Measurements from ENCODE around the gene MAS1.

DNA sequence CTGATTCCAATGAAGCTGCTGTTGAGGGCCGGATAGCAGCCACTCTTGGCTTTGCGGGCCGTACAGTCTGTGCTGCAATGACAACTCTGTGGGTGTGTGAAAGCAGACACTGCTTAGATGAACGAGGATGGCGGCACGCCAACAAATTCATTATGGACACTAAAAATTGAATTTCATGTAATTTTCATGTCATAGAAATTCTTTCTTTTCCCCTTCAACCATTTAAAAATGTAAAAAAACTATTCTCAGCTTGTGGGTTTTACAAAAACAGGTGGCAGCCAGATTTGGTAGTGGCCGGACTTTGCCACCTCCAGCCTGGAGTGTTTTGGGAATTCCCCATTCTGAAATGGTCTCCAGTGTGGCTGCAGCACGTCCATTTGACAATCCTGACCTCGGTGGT, 26.0 kb downstream of the MAS1 start:
- no peak for TF ChIP-seq POLR2A (IDR thresholded peaks at IDR 0.05)
- TF ChIP-seq, protein P1, sequence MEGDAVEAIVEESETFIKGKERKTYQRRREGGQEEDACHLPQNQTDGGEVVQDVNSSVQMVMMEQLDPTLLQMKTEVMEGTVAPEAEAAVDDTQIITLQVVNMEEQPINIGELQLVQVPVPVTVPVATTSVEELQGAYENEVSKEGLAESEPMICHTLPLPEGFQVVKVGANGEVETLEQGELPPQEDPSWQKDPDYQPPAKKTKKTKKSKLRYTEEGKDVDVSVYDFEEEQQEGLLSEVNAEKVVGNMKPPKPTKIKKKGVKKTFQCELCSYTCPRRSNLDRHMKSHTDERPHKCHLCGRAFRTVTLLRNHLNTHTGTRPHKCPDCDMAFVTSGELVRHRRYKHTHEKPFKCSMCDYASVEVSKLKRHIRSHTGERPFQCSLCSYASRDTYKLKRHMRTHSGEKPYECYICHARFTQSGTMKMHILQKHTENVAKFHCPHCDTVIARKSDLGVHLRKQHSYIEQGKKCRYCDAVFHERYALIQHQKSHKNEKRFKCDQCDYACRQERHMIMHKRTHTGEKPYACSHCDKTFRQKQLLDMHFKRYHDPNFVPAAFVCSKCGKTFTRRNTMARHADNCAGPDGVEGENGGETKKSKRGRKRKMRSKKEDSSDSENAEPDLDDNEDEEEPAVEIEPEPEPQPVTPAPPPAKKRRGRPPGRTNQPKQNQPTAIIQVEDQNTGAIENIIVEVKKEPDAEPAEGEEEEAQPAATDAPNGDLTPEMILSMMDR (IDR thresholded peaks at IDR 0.05): no peak
- no peak for TF ChIP-seq EP300 (IDR thresholded peaks at IDR 0.05)

All from ovary (tissue), 3 donors.